Astrocyte of the spinal cord (primary cell): ENCODE measurements around the gene PLEKHA5.
"Not testable (repeated sequence)": the region's sequence is repeated elsewhere in the genome, so short reads cannot be mapped to it uniquely, and the experiment has no call there.

Source experiments
- DNase-seq: peaks from one replicate; pipeline ENCODE4 v3.0.0; 2011; ENCODE audit warnings: low read depth, low spot score
- H3K4me3 ChIP-seq: 2 replicates; pipeline ENCODE4 v1.5.1; 2011; ENCODE audit warnings: low read depth, mild to moderate bottlenecking, low read length, moderate library complexity
- CTCF ChIP-seq: IDR thresholded peaks from 2 replicates; pipeline ENCODE4 v1.5.1; 2012; ENCODE audit warnings: low read depth, mild to moderate bottlenecking, low read length, inconsistent platforms
- in situ Hi-C: cut with HindIII; loops from 2 replicates; pipeline ENCODE4 v1.10.0; 2017; ENCODE audit warnings: low sequenced_read_pairs

The PLEKHA5 gene

GRCh38 chr12:19302100-19302640 is 172.6 kb downstream of the PLEKHA5 start:
- in situ Hi-C loops, result no loop called here

GRCh38 chr12:19303496-19303895 is 174.0 kb downstream of the PLEKHA5 start:
- no peak for DNase-seq
- no peak overlapping the region for H3K4me3 ChIP-seq
- no peak for TF ChIP-seq CTCF
- in situ Hi-C loops, result no loop called here

More at GRCh38 chr12:19302100-19302640, 172.6 kb downstream of the PLEKHA5 start:
- no peak for DNase-seq
- H3K4me3 ChIP-seq, result no peak overlapping the region
- no peak for TF ChIP-seq CTCF

- DNase-seq, result no peak
- no peak overlapping the region for H3K4me3 ChIP-seq
- in situ Hi-C loops, result no loop called here
- no peak for TF ChIP-seq CTCF
Observed at GRCh38 chr12:19304149-19304750, 174.7 kb downstream of the PLEKHA5 start.

- in situ Hi-C loops, DNase-seq, H3K4me3 ChIP-seq: not testable (repeated sequence)
Observed at GRCh38 chr12:19305621-19306020, 176.1 kb downstream of the PLEKHA5 start.

- TF ChIP-seq CTCF, result no peak
- no peak for DNase-seq
- in situ Hi-C loops, result no loop called here
- no peak overlapping the region for H3K4me3 ChIP-seq
Observed at GRCh38 chr12:19306366-19306765, 176.8 kb downstream of the PLEKHA5 start.

GRCh38 chr12:19307451-19307850 is 177.9 kb downstream of the PLEKHA5 start:
- in situ Hi-C loops, result no loop called here
- no peak overlapping the region for H3K4me3 ChIP-seq
- TF ChIP-seq CTCF, result no peak
- no peak for DNase-seq

GRCh38 chr12:19311165-19311564 is 181.6 kb downstream of the PLEKHA5 start:
- DNase-seq, result no peak
- no peak overlapping the region for H3K4me3 ChIP-seq
- TF ChIP-seq CTCF, result no peak
- in situ Hi-C loops, result no loop called here
